HL-60/S4 (cell line): Measurements from ENCODE around the gene LDB3.

Experiments used
- in situ Hi-C: fragments of 300-500 bp; cut with MboI; formaldehyde crosslinking; loops from 2 replicates; pipeline ENCODE4 v1.14.3; 2022; ENCODE audit warnings: low sequenced_read_pairs

Gene LDB3

GRCh38 chr10:86650151-86650550 is 18.2 kb upstream of the LDB3 start:
- in situ Hi-C loops, result no loop called here

DNA sequence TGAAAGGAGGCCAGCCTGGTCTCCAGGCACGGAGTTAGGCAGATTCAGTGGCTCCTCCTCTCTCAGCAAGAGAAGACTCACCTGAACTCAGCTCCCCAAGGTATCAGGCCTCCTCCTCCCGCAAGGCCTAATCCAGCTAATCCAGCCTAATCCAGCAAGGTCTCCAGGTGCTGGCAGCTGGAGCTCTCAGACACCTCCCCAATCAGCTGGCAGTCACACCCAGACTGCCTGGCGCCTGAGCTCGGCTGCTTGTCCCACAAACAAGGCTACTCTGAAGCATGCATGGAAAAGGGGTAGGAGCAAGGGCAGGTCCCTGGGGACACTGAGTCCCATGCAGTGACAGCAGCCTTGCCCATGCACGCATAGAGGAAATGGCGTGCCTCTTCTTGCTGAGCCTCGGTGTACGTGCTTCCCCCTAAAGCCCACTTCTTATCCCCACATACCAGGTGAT is 17.3 kb upstream of the LDB3 start:
- in situ Hi-C loops, result no loop called here

DNA sequence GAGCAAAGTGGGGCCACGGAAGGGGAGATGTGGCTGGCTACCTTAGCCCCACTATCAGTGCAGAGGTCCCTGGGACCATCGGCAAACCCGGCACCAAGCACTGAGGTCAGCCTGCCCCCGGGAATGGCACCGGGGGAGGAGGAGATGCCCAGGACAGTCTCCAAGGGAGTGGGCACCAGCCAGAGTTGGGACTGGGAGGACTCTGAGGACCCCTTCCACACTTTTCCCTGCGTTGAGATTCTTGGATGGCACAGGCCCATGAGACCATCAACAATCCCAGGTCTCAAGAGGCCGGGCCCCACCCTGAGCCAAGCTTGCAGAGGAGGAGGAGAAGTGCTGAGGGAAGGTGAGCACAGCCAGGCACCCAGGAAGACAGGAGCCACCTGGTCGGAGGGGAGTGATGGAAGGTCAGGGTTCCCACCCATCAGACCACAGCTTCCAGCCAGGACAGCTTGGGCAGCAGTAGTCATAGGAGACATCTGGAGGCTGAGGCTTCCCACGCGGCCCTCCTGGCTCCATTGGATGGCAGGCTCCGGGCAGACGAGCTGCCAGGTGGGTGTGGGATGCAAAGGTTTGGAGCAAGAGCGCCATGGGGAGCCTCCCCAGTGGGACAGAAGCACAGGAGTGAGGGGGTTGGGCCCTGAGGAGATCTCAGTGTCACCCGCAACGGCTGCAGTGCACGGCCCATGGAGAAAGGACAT is 16.5 kb upstream of the LDB3 start:
- in situ Hi-C loops, result no loop called here

- in situ Hi-C loops, result no loop called here
Observed at GRCh38 chr10:86652361-86653202, 15.7 kb upstream of the LDB3 start.

GRCh38 chr10:86653379-86653778 is 14.9 kb upstream of the LDB3 start:
- in situ Hi-C loops, result no loop called here

- in situ Hi-C loops, result no loop called here
Observed at GRCh38 chr10:86653987-86654386, 14.3 kb upstream of the LDB3 start.

- in situ Hi-C loops, result no loop called here
Observed at GRCh38 chr10:86654411-86655172, 13.7 kb upstream of the LDB3 start, which contains the start of gene OPN4. Gene OPN4 (plus strand): TSS chr10:86654547. CDS start chr10:86654784, 237 bp downstream.

- in situ Hi-C loops, result no loop called here
Observed at GRCh38 chr10:86655173-86655540, 13.2 kb upstream of the LDB3 start.

GRCh38 chr10:86655596-86655995 is 12.7 kb upstream of the LDB3 start:
- in situ Hi-C loops, result no loop called here

GRCh38 chr10:86657011-86657395 is 11.3 kb upstream of the LDB3 start:
- in situ Hi-C loops, result no loop called here

GRCh38 chr10:86657396-86658011 is 10.8 kb upstream of the LDB3 start:
- in situ Hi-C loops, result no loop called here

- in situ Hi-C loops, result no loop called here
Observed at GRCh38 chr10:86658261-86658741, 10.0 kb upstream of the LDB3 start.

DNA sequence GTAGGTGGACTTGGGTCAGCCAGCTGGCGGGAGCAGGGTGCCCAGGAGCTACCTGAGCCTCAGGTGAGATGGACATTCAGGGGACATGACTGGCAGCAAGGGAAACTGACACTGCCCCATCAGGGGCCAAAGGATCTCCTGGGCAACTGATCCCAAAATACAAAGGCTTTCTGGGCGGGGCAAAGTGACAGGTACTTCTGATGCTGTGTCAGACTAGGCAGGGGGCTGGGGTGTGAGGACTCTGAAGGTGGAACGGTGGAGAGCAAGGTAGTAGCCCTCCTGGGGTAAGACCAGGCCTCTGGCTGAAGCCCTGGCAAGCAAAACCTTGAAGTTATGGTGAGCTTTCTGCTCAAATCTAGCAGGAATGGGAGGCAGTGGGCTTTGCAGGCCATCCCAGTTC is 9.6 kb upstream of the LDB3 start:
- in situ Hi-C loops, result no loop called here

GRCh38 chr10:86659161-86659691 is 9.1 kb upstream of the LDB3 start:
- in situ Hi-C loops, result no loop called here

DNA sequence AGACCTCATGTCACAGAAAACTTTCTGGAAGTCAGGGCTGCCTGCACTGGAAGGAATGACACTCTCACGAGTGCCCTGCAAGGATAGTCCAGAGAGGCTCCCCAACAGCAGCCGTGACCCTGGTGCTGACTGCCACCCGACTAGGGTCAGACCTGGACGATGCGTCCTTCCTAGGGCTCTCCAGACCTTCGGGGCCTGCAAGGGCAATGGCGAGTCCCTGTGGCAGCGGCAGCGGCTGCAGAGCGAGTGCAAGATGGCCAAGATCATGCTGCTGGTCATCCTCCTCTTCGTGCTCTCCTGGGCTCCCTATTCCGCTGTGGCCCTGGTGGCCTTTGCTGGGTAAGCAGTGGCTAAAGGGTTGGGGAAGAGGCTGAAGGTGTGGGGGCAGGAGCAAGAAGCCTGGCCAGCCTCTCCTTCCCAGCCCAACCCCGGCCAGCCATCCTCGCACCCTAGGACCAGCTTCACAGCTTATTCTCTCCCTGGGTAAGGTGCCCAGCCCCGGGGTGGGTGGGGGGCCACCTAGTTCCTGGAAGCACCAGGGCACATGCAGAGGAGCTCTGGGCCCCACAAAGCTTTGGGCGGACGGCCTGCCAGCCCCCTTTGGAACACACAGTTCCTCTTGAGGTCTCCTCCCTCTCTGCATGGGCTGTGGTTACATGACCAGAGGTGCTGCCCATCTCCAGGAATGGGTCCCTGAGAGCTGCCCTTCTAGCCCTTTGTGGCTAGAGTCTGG is 8.4 kb upstream of the LDB3 start:
- in situ Hi-C loops, result no loop called here

DNA sequence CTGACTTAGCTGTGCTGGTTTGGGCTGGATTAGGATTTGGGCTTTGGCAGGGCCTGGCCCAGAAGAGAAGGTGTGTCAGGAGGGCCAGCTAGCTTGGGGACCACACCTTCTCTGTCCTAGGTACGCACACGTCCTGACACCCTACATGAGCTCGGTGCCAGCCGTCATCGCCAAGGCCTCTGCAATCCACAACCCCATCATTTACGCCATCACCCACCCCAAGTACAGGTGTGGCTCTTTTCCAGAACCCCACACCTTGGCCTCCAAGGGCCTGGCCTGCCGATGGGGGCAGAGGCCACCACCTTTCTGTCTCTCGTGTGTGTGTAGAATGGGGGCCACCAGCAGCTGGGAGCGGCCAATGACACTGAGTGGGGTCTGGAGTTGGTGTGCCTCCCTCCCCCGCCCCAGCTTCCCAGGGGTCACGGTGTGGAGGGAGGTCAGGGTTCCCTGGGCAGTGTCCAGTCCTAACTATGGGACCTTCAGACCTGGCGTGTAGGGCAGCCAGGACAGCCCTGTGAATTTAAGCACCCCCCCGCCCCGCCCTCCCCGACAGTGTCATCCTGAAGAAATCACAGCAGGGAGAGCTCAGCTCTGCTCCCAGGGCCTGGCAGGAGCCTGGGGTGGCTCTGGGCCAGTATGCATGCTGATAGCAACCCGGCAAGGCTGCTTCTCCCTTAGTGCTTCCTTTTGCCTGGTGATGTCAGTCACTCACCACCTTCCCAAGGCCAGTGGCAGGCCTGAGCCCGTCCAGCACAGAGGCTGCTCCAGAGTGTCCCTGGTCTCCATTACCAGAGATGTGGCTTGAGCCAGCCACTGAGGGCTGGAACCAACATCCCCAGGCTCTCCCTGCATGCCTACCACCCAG is 6.9 kb upstream of the LDB3 start:
- in situ Hi-C loops, result no loop called here

DNA sequence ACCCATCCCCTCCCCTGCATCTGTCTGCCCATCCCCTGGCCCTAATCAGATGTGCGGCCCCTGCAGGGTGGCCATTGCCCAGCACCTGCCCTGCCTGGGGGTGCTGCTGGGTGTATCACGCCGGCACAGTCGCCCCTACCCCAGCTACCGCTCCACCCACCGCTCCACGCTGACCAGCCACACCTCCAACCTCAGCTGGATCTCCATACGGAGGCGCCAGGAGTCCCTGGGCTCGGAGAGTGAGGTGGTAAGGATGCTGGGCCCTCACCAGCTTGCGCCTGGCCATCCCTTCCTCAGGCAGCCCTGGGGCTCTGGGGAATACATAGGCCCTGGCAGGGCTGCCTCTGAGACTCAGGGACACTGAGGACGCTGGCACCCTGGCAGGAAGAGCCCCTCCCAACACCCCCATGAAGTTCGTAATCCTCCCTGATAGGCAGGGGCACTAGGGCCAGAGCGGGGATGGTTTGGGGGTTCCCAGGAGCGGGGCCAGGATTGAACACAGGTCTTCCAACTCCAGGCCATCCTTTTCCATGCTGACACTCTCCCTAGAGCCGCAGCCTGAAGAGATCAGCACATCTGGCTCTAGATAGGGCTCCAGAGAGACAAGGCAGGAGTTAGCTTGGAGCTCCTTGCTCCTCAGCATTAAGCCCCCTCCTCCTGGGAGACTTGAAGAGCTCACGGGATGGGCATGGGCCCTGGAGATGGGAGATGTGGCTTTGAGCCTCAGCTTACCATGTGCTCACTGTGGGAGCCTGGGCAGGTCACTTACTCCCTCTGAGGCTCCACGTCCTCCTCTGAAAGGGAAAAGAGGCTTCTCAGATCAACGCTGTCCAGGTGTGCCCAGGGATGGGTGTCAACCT is 5.9 kb upstream of the LDB3 start:
- in situ Hi-C loops, result no loop called here

DNA sequence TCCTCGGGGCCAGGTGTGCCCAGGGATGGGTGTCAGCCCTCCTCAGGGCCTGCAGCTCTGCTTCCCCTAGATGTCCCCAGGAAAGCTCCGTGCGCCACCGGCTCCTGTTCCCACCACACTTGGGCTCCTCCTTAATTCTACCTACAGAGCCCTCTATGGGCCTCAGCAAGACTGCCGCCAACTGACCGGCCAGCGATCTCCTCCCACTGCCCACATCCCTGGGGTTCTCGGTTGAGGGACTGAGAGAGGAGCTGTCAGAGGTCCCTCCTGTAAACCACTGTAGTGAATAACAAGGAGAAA is 5.3 kb upstream of the LDB3 start:
- in situ Hi-C loops, result no loop called here
